Mesenchymal stem cell (in vitro differentiated cells and primary cell): ENCODE measurements around the gene MGAT2. TPM values are rescaled to one million over a fixed set of nuclear protein-coding genes. Genes with fewer than 3 reads are reported as not detected.
A peak's percentile ranks its signal among the peaks of the same experiment; 100 is the strongest.

ENCODE experiments used
- DNase-seq: peaks from one replicate; pipeline ENCODE4 v3.0.0-alpha.2; 2013
- H2AFZ ChIP-seq: one replicate; pipeline ENCODE4 v1.6.1; 2013; ENCODE audit warnings: low read depth, mild to moderate bottlenecking, control low read depth, inconsistent platforms, low read length, moderate library complexity
- H2AK5ac ChIP-seq: 2 replicates; pipeline ENCODE4 v1.6.1; 2013; ENCODE audit warnings: low read length, moderate library complexity, mild to moderate bottlenecking, inconsistent platforms; ENCODE audit not compliant: severe bottlenecking
- H2BK120ac ChIP-seq: one replicate; pipeline ENCODE4 v1.6.1; 2013; ENCODE audit warnings: low read depth, mild to moderate bottlenecking, inconsistent platforms, low read length, moderate library complexity
- H2BK12ac ChIP-seq, 2 experiments: one replicate each; pipeline ENCODE4 v1.6.1; 2013; ENCODE audit warnings: inconsistent platforms in 2 of 2, low read length in 2 of 2, mild to moderate bottlenecking in 2 of 2, moderate library complexity in 2 of 2, control low read depth in 1 of 2
- H2BK15ac ChIP-seq: one replicate; pipeline ENCODE4 v1.6.1; 2013; ENCODE audit warnings: mild to moderate bottlenecking, low read depth, inconsistent platforms; ENCODE audit not compliant: poor library complexity, severe bottlenecking
- H2BK5ac ChIP-seq: 2 replicates; pipeline ENCODE4 v1.6.1; 2013; ENCODE audit warnings: low read depth, mild to moderate bottlenecking, low read length, control low read depth, inconsistent platforms; ENCODE audit not compliant: poor library complexity, severe bottlenecking
- H3K14ac ChIP-seq, 2 experiments: one replicate each; pipeline ENCODE4 v1.6.1; 2013; ENCODE audit warnings: inconsistent platforms in 2 of 2, low read length in 2 of 2, control low read depth in 1 of 2, mild to moderate bottlenecking in 1 of 2, moderate library complexity in 1 of 2
- H3K18ac ChIP-seq, 2 experiments: one replicate each; pipeline ENCODE4 v1.6.1; 2013; ENCODE audit warnings: inconsistent platforms in 2 of 2, low read length in 2 of 2, control low read depth in 1 of 2, low read depth in 1 of 2, mild to moderate bottlenecking in 1 of 2
- H3K23ac ChIP-seq, 2 experiments: one replicate each; pipeline ENCODE4 v1.6.1; 2013; ENCODE audit warnings: inconsistent platforms in 2 of 2, low read length in 2 of 2, mild to moderate bottlenecking in 2 of 2, moderate library complexity in 2 of 2, control low read depth in 1 of 2
- H3K27ac ChIP-seq: 2 replicates; pipeline ENCODE4 v1.5.1; 2013; ENCODE audit warnings: mild to moderate bottlenecking, moderate library complexity, low read length, control low read depth, inconsistent platforms; ENCODE audit not compliant: poor library complexity, severe bottlenecking
- H3K27me3 ChIP-seq, 2 experiments: 2 replicates each; pipeline versions ENCODE4 v1.6.1 to v1.7.0; 2013; ENCODE audit warnings: low read length in 2 of 2, mild to moderate bottlenecking in 2 of 2, moderate library complexity in 2 of 2, control low read depth in 1 of 2, inconsistent platforms in 1 of 2; ENCODE audit not compliant: control insufficient read depth in 1 of 2, insufficient read depth in 1 of 2
- H3K36me3 ChIP-seq, 2 experiments: 2 replicates each; pipeline versions ENCODE4 v1.6.1 to v1.7.0; 2013; ENCODE audit warnings: low read length in 2 of 2, control low read depth in 1 of 2, inconsistent platforms in 1 of 2, low read depth in 1 of 2, mild to moderate bottlenecking in 1 of 2; ENCODE audit not compliant: insufficient read depth in 2 of 2, control insufficient read depth in 1 of 2
- H3K4ac ChIP-seq, 2 experiments: one replicate each; pipeline ENCODE4 v1.6.1; 2013; ENCODE audit warnings: inconsistent platforms in 2 of 2, low read length in 2 of 2, mild to moderate bottlenecking in 2 of 2, moderate library complexity in 2 of 2, control low read depth in 1 of 2, low read depth in 1 of 2
- H3K4me1 ChIP-seq: 2 replicates; pipeline ENCODE4 v1.6.1; 2013; ENCODE audit warnings: low read depth, low read length, control low read depth; ENCODE audit not compliant: control insufficient read depth, insufficient read depth
- H3K4me2 ChIP-seq: 2 replicates; pipeline ENCODE4 v1.6.1; 2013; ENCODE audit warnings: low read length, mild to moderate bottlenecking, inconsistent platforms; ENCODE audit not compliant: poor library complexity, severe bottlenecking
- H3K4me3 ChIP-seq, 2 experiments: 2 replicates each; pipeline versions ENCODE4 v1.5.1 to v1.7.0; 2013; ENCODE audit warnings: low read length in 2 of 2, mild to moderate bottlenecking in 2 of 2, control low read depth in 1 of 2, low read depth in 1 of 2; ENCODE audit not compliant: insufficient read depth in 1 of 2
- H3K79me1 ChIP-seq: replicated peaks from 2 replicates; pipeline ENCODE4 v1.6.1; 2013; ENCODE audit warnings: mild to moderate bottlenecking, control low read depth, low read length, inconsistent platforms; ENCODE audit not compliant: poor library complexity, severe bottlenecking
- H3K9ac ChIP-seq: 2 replicates; pipeline ENCODE4 v1.7.0; 2013; ENCODE audit warnings: mild to moderate bottlenecking, low read length, moderate library complexity
- H3K9me3 ChIP-seq: 2 replicates; pipeline ENCODE4 v1.7.0; 2013; ENCODE audit warnings: mild to moderate bottlenecking, low read length; ENCODE audit not compliant: control insufficient read depth
- H4K8ac ChIP-seq: one replicate; pipeline ENCODE4 v1.6.1; 2013; ENCODE audit warnings: inconsistent platforms, mild to moderate bottlenecking, low read length, moderate library complexity
- H4K91ac ChIP-seq: one replicate; pipeline ENCODE4 v1.6.1; 2013; ENCODE audit warnings: mild to moderate bottlenecking, low read length, inconsistent platforms
- WGBS: methylation state at CpG from one replicate; pipeline ENCODE4 v1.1.7; 2013; ENCODE audit warnings: mixed read lengths; 5-methylcytosine and 5-hydroxymethylcytosine counted together
- polyA plus RNA-seq, 2 experiments: library from polyadenylated mRNA; stranded (reverse); fragments of 200-250 nt; gene quantifications; one replicate each; pipeline ENCODE4 v1.2.3, GENCODE V29; 2013

The MGAT2 gene
- 43.8 TPM for polyA plus RNA-seq (2013, experiment 1 of 2)
- 46.2 TPM for polyA plus RNA-seq (2013, experiment 2 of 2)

DNA sequence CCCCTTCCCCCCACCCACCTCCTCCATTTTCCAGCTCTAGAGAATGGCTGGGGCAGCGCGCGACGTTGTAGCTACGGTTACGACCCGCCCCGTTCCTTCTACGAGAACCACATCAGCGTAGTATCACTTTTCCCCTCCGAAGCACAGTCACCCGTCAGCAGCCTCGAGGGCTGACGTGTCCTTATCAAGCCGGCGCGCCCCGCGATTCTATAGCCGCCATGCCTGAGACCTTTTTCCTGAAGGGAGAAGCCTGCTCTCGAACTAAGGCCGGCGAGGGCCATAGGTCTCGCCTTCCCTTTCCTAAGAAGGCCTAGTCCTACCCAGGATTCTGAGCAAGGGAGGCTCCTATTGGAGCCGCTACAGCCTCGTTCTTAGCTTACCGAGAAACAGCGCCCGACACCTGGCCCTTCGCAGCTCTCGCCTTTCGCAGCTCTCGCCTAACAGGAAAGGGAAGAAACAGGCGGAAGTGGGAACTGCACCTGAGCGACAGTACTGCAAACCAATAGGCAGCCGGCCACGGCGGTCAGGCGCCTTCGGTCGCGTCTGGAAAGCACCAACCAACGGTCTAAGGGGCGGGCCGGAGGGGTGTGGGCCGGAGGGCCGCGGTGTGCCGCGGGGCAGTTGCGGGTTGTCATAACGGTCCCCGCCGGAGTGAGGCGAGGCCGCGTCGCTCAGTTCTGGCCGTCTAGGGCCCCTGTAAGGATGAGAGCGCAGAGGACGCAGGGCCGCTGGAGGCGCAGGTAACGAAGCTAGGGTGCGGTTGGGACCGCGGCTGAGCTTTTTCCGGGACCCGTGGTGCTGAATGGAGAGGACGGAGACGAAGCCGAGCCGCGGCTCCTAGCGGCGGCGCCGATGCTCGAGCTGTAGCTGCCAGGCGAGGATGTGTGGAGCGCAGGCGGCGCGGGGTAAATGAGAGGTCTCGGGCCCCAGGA lies at the start of gene MGAT2, which contains the start of gene RPL36AL:
Gene MGAT2 (plus strand): TSS at position 618 of the 932 bp plus-strand sequence. CDS start 470 bp downstream, outside the sequence.
Gene RPL36AL (minus strand): TSS at position 445 of the 932 bp plus-strand sequence. CDS start 1,522 bp downstream, outside the sequence.
- Histone ChIP-seq H3K9me3 (no peaks in the 10 kb centered on the region), H3K36me3 (peaks cover 2 to 32% of the 10 kb centered on the region in 2 experiments), H3K4me1 (peaks cover 11% of the 10 kb centered on the region), H2BK5ac (peak within 1 kb of the TSS; percentile 20), H3K23ac (peak within 1 kb of the TSS in 1 of 2 experiments; percentile 71), H4K8ac (peak within 1 kb of the TSS; percentile 81), H2AFZ (no peak within 1 kb of the TSS), H3K4me2 (peak within 1 kb of the TSS; percentile 94), H3K4ac (peak within 1 kb of the TSS; percentile 80 to 83), H3K18ac (peak within 1 kb of the TSS; percentile 86 to 99), H4K91ac (peak within 1 kb of the TSS; percentile 78), H2BK15ac (peak within 1 kb of the TSS; percentile 66), H3K4me3 (peak within 1 kb of the TSS; percentile 65 to 92), H3K27me3 (no peaks in the 10 kb centered on the region), H3K79me1 (no peaks in the 10 kb centered on the region), H3K27ac (peak within 1 kb of the TSS; percentile 95), H2AK5ac (peak within 1 kb of the TSS; percentile 72), H2BK120ac (peak within 1 kb of the TSS; percentile 77), H3K14ac (peak within 1 kb of the TSS; percentile 45 to 69), H3K9ac (peak within 1 kb of the TSS; percentile 98), H2BK12ac (peak within 1 kb of the TSS in 1 of 2 experiments; percentile 8)
- under 1% methylated on average over 70 of the region's 85 CpGs for WGBS
- peak; percentile 99 for DNase-seq

DNA sequence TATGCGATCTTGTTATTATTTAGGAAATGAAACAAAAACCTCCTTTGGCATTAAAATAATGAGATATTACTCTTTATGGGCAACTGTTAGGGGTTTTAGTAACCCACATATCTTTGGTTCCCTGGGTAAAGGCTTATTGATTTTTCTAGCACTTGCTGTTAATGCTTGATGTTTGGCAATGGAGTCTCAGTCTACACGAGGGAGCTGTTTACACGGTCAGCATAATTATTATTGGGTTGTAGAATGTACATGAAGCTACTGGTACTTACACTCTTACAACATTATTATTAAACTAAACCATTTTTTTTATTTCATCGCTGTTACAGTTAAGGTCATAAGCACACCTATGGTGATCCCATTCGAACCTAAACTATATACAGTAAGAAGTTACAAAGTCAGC lies 46.6 kb upstream of the MGAT2 start:
- no peaks in the 10 kb centered on the region for H3K27me3 ChIP-seq
- no peaks in the 10 kb centered on the region for H3K9me3 ChIP-seq
- H2BK120ac ChIP-seq = no peak overlapping the region
- H3K14ac ChIP-seq = no peak overlapping the region
- peaks cover 23 to 51% of the 10 kb centered on the region in 2 experiments for H3K36me3 ChIP-seq
- H3K23ac ChIP-seq = no peak overlapping the region
- no peak overlapping the region for H4K91ac ChIP-seq
- no peak overlapping the region for H3K27ac ChIP-seq
- H3K9ac ChIP-seq = no peak overlapping the region
- H2BK15ac ChIP-seq = no peak overlapping the region
- no peak overlapping the region for H3K4ac ChIP-seq
- no peak overlapping the region for H2AK5ac ChIP-seq
- H3K4me2 ChIP-seq = no peak overlapping the region
- H3K4me1 ChIP-seq = no peaks in the 10 kb centered on the region
- no peak overlapping the region for H3K4me3 ChIP-seq
- H3K18ac ChIP-seq = no peak overlapping the region
- H2AFZ ChIP-seq = no peak overlapping the region
- no peak overlapping the region for H4K8ac ChIP-seq
- DNase-seq = no peak
- no peak overlapping the region for H2BK12ac ChIP-seq
- H2BK5ac ChIP-seq = no peak overlapping the region
- 100% methylated on average over 3 of the region's 5 CpGs for WGBS
- peaks cover 17% of the 10 kb centered on the region for H3K79me1 ChIP-seq

DNA sequence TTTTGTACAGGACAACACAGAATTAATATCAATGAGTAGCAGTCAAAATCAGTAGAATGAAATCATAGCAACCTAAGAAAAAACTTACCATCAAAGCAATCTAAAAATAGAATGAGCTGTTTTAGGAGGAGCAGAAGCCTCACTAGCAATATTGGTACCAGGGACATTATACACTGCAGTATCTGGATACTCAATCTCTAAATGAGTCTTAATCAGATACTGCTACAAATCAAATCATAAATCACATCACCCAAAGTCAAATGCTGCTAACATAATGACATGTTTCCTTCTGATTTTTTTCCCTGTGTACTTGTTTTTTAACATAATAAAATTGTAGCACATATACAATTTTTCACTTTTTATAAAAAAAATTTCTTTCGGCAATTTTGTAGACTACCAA lies 42.5 kb upstream of the MGAT2 start:
- Histone ChIP-seq H2BK15ac (no peak overlapping the region), H2BK120ac (no peak overlapping the region), H3K14ac (no peak overlapping the region), H2BK12ac (no peak overlapping the region), H3K23ac (no peak overlapping the region), H3K79me1 (peaks cover 17% of the 10 kb centered on the region), H3K18ac (no peak overlapping the region), H4K8ac (no peak overlapping the region), H4K91ac (no peak overlapping the region), H3K27ac (no peak overlapping the region), H3K4me1 (peaks cover under 1% of the 10 kb centered on the region), H3K27me3 (no peaks in the 10 kb centered on the region), H2BK5ac (no peak overlapping the region), H3K4ac (no peak overlapping the region), H3K36me3 (peaks cover 19 to 59% of the 10 kb centered on the region in 2 experiments), H3K9me3 (no peaks in the 10 kb centered on the region), H2AFZ (no peak overlapping the region), H3K4me2 (no peak overlapping the region), H2AK5ac (no peak overlapping the region), H3K4me3 (no peak overlapping the region), H3K9ac (no peak overlapping the region)
- 98% methylated on average over 1 of the region's 1 CpG for whole genome bisulfite sequencing
- no peak for DNase-seq

DNA sequence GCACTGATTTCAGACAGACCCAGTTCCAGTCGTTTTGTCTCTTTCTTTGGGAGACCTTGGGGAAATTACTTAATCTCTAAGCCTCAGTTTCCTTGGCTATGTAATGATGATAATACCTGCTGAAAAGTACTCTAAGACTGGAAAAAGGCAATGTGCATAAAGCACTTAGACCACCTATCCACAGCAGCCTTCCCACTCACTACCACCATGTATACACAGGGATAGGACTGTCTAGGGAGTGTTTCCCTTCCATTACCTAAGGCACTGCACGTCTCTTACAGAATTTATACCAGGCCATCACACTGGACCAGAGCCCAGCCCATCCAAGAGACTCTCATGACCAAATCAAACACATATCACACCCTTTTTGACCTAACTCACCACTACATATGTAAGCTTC lies 40.8 kb upstream of the MGAT2 start:
- Histone ChIP-seq H3K9ac (no peak overlapping the region), H3K4ac (no peak overlapping the region), H3K14ac (peak overlapping the region in 1 of 2 experiments; percentile 59), H2AFZ (no peak overlapping the region), H3K9me3 (no peaks in the 10 kb centered on the region), H3K4me3 (no peak overlapping the region), H3K23ac (no peak overlapping the region), H3K27ac (no peak overlapping the region), H2BK15ac (no peak overlapping the region), H3K4me2 (no peak overlapping the region), H2AK5ac (no peak overlapping the region), H3K36me3 (peaks cover 30 to 61% of the 10 kb centered on the region in 2 experiments), H3K79me1 (peaks cover 16% of the 10 kb centered on the region), H4K91ac (no peak overlapping the region), H2BK5ac (no peak overlapping the region), H3K4me1 (peaks cover 8% of the 10 kb centered on the region), H3K18ac (peak overlapping the region in 1 of 2 experiments; percentile 61), H3K27me3 (no peaks in the 10 kb centered on the region), H4K8ac (no peak overlapping the region), H2BK120ac (no peak overlapping the region), H2BK12ac (no peak overlapping the region)
- WGBS = 98% methylated on average over 2 of the region's 2 CpGs
- no peak for DNase-seq
